ENCODE data around the gene FAM3B.
"Not testable (repeated sequence)": the region's sequence is repeated elsewhere in the genome, so short reads cannot be mapped to it uniquely, and the experiment has no call there.

Gene FAM3B

GRCh38 chr21:41316200-41317062, at the start of gene FAM3B:
Gene FAM3B (plus strand): TSS chr21:41316801. CDS start chr21:41316880, 79 bp downstream.
- no peak for DNase-seq (ENCODE audit: low spot score)

DNA sequence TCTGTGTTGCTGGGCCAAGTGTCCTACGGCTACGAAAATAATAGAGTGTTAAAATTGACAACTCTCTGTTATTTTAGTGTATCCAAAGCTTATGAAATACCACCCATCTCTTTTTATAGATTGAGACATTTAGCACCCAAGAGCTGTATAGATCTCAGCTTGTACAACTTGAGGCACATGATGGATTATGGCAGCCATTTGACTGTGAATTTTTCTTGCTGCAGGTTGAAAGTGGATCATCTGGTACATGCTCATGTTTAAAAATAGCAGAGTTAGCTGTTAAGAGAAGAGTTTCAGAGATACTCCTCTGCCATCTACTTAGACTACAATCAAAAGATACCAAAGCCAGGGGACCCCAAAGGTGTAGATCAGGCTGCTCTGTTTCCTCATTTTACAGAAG, 49.3 kb upstream of the FAM3B start:
- no peak for DNase-seq (ENCODE audit: low spot score)

- no peak for DNase-seq (ENCODE audit: low spot score)
These were observed 47.1 kb upstream of the FAM3B start for GRCh38 chr21:41269535-41269934.

DNA sequence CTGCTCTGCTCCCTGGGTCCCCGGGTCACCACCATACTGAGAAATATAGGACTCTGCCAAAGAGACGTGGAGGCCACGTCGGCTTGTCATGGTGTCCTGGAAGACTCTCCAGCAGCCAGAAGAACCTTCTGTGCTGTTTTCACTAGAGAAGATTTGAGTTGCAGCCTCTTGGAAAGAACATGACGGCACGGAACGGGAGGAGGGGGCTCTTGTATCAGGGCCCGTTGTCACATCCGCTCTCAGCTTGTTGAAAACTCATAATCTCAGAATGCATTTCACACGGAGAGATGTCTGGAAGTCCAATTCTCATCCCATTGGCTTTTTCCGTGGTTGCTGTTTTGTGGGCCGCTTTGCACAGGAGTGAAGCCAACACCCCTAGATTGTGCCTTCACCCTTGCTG, 39.4 kb upstream of the FAM3B start:
- DNase-seq (ENCODE audit: low spot score) = no peak

GRCh38 chr21:41277846-41278245, 38.8 kb upstream of the FAM3B start:
- DNase-seq (ENCODE audit: low spot score) = no peak

GRCh38 chr21:41280115-41280919, 36.3 kb upstream of the FAM3B start:
- no peak for DNase-seq (ENCODE audit: low spot score)

- DNase-seq (ENCODE audit: low spot score) = no peak
These were observed 34.2 kb upstream of the FAM3B start for GRCh38 chr21:41282412-41282811.

DNA sequence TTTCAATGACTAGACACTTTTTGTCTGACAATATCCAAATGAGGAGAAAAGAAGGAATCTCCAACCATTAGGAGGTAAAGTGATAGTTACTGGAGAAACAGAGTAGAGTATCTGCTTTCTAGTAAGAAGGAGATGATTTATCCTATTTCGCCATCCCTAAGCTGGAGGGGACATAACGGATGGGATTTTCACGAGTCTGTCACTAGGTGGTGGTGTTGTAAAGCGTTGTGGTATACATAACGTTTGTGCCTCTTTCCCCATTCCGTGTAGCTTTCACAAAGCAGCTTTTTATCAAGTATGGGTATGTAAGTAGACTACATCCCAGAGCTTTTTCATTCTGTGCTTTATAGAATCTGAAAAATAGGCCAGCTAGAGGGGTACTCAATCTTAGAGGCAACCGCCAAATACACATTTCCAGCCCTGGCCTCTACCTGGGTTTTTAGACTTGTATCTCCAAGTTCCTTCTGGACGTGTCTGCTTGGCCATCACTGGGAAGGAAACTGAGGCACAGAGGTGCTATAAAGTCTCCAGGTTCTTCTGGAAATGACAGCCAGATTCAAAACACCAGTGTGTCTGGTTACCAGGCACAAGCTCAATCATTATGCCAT, 33.3 kb upstream of the FAM3B start:
- peak; percentile 51 for DNase-seq (ENCODE audit: low spot score)

DNA sequence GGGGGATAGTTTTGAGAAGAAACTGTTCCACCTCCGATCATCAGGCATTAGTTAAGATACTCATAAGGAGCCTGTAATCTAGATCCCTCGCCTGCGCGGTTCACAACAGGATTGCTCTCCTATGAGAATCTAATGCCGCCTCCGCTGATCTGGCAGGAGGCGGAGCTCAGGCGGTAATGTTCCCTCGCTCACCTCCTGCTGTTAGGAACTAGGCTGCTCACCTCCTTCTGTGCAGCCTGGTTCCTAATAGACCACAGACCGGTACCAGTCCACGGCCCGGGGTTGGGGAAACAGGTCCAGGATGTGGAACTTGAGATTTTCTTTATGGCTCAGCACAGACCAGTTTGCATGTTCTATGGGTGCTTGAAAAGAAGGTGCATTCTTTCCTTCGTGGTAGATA, 27.2 kb upstream of the FAM3B start:
- DNase-seq (ENCODE audit: low spot score) = no peak

GRCh38 chr21:41290106-41290799, 26.3 kb upstream of the FAM3B start:
- no peak for DNase-seq (ENCODE audit: low spot score)

- peak; percentile 37 for DNase-seq (ENCODE audit: low spot score)
These were observed 21.9 kb upstream of the FAM3B start for GRCh38 chr21:41294548-41295231.

DNA sequence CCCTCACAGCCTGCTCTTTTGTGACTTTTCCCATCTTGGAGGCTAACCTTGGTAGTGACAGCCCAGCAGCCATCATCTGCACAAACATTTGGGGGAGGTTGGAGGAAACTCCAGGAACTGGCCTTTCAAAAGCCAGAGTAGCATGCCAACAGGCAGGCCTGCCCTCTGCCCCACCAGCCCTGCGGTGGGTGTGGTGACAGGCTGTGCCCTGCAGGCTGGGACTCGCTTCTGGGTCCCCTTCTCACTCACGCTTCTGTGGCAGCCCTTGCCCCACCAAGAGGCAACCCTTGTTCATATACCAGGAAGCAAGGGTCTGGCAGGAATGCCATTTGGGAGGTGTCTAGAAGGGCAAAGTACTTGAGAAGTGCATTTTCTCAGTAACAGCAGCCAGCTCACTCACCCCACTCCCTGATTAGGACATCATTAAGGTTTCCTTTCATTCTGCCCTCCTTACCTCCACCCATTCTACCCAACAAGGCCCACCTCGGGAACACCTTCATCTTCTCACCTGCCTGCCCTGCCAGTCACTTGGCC, 20.8 kb upstream of the FAM3B start:
- no peak for DNase-seq (ENCODE audit: low spot score)

DNA sequence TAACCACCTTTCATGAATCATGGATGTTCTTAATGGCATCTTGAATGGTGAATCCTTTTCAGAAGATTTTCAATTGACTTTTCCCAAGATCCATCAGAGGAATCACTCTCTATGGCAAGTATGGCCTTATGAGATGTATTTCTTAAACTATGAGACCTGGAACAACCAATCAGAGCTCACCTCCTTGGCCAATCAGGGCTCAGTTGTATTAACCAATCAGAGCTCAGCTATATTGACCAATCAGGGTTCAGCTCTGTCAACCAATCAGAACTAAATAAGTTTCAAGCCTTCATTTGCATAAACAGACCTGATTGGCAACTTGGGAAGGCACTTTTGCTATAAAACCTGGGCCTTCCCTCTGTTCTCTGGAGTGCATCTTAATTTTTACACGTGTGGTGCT, 13.6 kb upstream of the FAM3B start:
- no peak for DNase-seq (ENCODE audit: low spot score)

DNA sequence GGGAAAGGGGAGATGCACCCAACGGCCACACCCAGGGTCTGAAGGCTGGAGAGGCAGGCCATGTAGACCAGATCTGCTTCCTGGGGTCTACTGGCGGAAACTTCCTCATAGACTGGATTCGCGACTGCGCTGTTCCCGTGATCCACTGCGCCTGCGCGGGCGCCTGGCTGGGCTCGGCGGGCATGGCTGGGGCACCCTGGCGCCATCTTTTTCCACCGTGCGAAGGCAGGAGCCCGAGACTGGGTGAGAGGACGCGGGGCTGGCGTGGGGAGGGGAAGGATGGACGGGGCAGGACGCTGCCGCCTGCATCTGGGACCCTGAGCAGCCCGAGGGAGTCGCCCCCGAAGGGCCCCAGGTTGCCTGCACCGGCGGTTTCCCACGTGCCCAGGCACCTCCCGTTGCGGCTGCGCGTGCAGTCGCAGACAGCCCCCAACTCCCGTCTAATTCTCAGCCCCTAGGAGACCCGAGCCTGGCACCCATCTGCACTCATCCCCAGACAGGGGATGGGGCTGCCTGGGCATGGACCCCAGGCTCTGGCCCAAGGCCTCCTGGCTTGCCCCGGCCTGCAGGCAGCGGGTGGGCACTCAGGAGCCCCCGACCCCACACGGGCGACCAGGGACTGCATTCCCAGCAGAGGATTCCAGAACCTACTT, 12.4 kb upstream of the FAM3B start:
- no peak for DNase-seq (ENCODE audit: low spot score)

GRCh38 chr21:41307219-41307618, 9.4 kb upstream of the FAM3B start:
- DNase-seq (ENCODE audit: low spot score) = no peak

DNA sequence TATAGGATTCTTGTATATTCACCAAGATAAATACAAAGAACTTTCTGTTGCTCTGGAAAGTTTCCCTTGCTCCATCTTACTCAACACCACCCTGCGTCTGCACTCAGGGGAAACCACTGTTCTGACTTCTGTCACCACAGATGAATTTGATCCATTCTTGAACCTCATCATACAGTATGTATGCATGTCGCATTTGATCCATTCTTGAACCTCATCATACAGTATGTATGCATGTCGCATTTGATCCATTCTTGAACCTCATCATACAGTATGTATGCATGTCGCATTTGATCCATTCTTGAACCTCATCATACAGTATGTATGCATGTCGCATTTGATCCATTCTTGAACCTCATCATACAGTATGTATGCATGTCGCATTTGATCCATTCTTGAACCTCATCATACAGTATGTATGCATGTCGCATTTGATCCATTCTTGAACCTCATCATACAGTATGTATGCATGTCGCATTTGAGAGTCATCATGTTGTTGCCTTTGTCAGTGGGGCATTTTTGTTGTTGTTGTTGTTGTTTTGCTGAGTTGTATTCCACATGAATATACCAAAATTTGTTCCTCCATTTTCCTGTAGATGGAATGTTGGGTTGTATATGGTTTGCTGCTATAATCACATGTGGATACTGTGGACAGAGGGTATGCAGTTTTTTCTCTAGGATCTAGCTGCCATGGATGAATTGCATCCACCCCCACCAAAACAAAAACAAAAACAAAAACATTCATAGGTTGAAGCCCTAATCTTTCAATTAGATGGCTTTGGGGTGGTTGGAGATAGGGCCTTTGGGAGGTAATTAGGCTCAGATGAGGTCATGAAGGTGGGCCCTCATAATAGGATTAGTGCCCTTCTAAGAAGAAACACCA, 3.1 kb upstream of the FAM3B start:
- not testable (repeated sequence) for DNase-seq (ENCODE audit: low spot score)

- no peak for DNase-seq (ENCODE audit: low spot score)
These were observed 875 bp upstream of the FAM3B start for GRCh38 chr21:41315726-41316125.

GRCh38 chr21:41317063-41317392, 427 bp downstream of the FAM3B start:
- no peak for DNase-seq (ENCODE audit: low spot score)

DNA sequence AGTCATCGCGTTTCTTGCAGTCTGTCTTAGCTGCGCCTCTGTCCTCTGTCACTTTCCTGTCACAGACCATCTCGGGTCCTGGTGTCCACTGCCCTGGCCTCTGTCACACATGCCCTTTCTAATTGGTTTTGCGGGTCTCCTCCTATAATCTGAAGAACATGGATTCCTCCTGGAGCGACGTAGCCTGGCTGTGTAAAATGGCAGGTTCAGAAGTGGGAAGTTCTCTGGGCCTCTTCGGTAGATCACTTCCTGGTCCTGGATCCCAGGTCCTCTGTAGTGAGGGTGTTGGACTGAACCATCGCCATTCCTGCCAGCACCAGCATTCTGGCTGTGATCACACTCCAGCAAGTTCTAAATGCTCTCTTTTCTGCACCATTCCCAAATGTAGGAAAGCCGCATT, 857 bp downstream of the FAM3B start:
- no peak for DNase-seq (ENCODE audit: low spot score)

DNA sequence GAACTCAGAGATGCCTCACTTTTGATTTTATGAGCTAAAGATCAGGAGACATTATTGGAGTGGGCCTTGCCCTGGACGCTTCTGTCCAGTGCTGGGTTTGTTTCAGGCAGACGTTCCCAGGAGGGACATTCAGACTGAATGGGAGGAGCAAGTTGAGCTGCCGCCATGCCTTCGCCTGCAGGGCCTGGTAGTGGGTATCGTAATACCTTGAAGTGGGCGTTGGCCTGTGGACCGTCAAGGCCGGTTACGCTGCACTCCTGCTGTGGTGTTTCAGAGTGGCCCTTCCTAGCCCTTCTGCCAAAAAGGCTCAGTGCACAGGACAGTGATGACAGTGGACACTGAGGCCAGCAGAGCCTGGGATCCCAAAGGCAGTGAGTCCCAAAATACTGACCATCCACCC, 1.6 kb downstream of the FAM3B start:
- DNase-seq (ENCODE audit: low spot score) = no peak
